NCI-H1436 (cell line): ENCODE data around the gene FBLN2.

Experiments
- DNase-seq: peaks from one replicate; lab custom pipeline; 2025; lab: John Stamatoyannopoulos, UW

Gene FBLN2

DNA sequence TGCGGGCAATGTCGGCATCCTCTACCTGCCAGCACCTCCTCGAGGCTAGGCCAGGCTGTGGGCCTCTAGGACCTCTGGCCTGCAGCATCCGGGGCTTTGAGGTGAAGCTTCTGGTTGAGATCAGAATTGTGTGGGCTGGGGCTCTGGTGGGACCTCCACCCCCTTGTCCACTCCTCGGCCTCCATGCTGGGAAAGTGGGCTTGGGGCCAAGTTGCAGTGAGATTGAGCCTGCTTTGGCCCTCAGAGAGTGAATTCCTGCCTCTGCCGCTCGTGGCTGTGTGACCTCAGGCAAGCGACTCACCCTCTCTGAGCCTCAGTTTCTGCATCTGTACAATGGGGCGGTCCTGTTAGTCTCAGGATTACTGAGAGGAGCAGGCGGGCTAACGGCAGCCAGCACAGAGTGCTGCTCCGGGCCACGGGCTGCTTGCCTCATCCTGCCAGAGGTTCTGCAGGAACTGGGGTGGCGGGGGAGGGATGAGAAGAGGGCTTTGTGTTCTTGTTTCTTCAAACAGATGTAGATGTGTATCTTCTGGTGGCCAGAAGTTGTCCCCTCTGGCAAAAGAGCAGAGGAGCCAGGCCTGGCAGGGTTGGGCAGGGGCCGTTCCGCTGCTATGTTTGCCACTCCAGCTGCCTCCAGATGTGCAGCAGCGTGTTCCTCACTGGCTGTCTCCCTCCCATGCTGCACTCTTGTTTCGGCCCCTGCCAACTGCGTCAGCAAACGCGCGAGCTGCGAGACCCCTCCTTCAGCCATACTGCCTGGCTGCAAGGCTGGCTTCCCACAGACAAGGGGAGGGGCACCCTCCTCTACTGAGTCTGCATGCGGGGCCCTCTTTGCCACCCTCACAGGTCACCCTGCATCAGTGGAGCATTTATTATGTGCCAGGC, 33.7 kb downstream of the FBLN2 start:
- DNase-seq, result no peak

GRCh38 chr3:13583251-13584180, 34.6 kb downstream of the FBLN2 start:
- no peak for DNase-seq

GRCh38 chr3:13584427-13584891, 35.5 kb downstream of the FBLN2 start:
- DNase-seq, result no peak

DNA sequence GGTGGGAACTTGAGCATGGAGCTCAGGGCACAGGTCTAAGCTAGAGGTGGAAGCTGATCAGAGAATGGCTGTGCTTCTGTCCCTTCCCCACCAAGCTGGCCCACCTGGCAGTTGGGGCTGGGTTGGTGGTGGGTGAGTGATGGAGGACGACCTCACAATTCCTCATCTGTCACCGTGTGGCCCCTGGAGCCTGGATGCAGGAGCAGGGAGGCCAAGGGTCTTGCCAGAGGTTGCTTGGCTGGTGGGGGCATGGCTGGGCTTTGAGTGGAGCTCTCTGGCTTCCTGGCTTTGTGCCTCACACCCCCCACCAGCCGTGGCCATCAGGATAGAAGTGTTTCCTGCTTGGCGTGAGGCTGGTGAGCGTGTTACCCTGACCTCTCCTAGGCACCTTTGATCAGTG, 36.0 kb downstream of the FBLN2 start:
- DNase-seq, result no peak

DNA sequence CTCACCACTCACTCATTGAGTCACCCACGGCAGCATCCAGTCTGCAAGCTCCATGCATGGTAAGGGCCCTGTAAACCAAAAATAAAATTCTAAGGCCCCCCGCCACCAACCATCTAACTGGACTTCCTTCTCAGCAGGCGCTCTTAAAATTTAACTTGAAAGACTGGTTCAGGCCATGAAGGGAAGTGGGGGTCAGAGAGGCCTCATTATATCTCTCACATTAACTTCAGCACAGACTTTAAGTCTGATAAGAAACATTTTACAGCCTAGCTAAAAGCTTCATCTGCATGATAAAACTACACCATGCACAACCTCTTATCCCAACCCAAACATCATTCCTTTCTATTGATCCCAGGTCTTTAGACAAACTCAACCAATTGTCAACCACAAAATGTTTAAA, 38.5 kb downstream of the FBLN2 start:
- DNase-seq, result no peak

DNA sequence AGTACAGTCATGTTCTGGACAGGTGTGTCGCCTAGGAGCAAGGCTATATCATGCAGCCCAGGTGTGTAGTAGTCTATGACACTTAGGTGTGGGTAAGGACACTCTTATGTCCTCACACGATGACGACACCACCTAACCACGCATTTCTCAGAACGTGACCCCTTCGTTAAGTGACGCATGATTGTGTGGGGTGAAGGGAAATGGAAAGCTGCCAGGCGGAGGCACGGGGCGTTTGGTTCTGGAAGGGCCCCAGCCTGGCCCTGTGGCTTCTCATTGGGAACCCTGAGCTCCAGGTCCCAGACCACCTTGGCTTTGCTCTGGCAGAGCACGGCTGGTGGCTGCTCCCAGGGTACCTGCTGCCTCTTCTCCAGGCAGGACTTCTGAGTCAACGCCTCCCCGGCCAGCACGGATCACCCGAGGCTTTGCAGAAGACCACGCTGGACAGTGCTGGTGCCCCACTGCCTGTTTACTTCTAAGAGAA, 39.3 kb downstream of the FBLN2 start:
- no peak for DNase-seq

- no peak for DNase-seq
Observed at GRCh38 chr3:13588993-13589392, 40.1 kb downstream of the FBLN2 start.

DNA sequence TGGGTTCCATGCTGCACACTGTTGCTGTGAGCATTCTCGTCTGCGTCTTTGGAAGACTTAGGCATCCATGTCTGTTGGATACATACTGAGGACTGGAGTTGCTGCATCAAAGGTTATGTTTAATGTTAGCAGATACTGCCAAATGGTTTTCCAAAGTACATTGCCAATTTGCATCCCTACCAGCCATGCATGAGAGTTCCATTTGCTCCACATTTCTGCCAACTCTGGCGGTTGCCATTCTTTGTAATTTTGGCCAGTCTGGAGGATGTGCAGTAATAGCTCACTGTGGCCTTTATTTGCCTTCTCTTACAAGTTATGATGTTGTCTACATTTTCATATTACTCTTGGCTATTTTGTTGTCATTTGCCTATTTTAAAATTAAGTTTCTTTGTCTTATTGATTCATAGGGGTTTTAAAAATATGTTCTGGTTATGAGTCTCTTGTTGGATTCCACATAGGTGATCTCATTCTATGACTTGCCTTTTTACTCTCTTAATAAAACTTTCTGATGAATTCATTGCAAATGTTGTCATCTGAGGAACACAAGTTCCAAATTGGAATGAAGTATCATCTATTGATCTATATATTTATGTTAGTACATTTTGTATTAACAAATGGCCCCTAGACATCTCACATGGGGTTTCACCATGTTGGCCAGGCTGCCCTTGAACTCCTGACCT, 42.1 kb downstream of the FBLN2 start:
- DNase-seq, result no peak

- DNase-seq, result no peak
Observed at GRCh38 chr3:13593615-13594014, 44.7 kb downstream of the FBLN2 start.

GRCh38 chr3:13594146-13594545, 45.2 kb downstream of the FBLN2 start:
- DNase-seq, result no peak

DNA sequence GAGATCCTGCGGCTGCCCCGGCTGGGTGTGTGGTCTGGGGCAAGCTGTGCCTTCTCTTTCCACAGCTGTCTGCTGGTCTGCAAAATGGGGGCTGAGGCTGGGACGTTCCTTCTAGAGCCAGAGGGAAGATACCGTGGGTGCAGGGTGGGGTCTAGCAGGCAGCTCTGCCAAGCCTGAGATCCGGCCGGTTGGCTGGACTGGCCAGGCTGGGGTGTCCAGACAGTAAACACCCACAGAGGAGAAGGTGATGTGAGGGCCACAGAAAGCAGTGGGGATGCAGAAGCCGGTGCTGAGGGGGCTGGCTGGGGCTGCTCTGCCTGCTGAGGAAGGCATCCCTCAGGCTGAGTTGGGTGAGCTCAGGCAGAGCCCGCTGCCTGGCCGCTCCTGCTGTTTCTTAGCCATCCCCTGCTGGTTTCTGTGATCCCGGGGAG, 46.1 kb downstream of the FBLN2 start:
- DNase-seq, result no peak

GRCh38 chr3:13595485-13595884, 46.6 kb downstream of the FBLN2 start:
- no peak for DNase-seq

GRCh38 chr3:13596426-13597205, 47.7 kb downstream of the FBLN2 start:
- no peak for DNase-seq

DNA sequence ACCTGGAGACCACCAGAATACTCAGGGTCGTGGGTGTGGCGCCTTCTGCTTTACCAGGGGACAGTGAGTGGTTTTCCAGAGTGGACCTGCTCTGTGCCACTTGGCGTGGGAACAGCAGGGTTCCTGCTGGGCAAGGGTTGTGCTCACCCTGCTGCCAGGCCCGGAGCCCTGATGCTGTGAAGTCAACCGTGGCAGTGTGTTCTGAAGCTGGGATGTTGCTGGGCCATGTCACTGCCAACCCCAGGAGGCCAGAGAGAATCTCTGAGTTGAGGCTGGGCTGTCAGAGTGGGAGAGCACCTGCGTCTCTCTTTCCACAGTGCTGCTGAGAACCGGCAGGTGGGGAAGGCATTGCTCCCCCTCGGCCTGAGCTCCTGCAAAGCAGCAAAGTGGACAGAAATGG, 48.7 kb downstream of the FBLN2 start:
- no peak for DNase-seq

GRCh38 chr3:13598201-13598600, 49.3 kb downstream of the FBLN2 start:
- no peak for DNase-seq

GRCh38 chr3:13598926-13599886, 50.3 kb downstream of the FBLN2 start:
- DNase-seq, result no peak

DNA sequence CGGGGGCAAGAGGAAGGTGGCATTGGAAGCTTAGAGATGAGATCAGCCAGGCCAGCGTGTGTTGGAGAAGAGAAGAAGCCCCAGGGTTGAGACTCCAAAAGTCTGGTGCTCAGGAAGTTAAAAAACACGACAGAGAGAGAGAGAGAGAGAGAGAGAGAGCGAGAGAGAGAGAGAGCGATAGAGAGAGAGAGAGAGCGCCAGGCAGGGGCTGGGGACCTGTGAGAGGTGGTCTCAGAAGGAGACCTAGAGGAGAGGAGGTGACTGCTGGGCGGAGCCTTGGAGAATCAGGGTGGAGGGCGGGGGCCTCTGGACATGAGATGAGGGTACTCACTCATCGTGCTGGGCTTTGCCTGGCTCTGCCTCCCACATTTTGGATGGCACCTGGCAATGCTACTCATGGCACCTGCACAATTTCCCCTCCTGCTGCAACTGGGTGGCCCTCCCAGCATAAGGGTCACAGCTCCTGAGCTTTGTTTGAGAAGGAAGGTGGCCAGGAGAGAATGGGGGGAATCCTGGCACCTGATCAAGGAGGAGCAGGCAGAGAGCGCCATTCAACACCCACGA, 51.0 kb downstream of the FBLN2 start:
- no peak for DNase-seq

DNA sequence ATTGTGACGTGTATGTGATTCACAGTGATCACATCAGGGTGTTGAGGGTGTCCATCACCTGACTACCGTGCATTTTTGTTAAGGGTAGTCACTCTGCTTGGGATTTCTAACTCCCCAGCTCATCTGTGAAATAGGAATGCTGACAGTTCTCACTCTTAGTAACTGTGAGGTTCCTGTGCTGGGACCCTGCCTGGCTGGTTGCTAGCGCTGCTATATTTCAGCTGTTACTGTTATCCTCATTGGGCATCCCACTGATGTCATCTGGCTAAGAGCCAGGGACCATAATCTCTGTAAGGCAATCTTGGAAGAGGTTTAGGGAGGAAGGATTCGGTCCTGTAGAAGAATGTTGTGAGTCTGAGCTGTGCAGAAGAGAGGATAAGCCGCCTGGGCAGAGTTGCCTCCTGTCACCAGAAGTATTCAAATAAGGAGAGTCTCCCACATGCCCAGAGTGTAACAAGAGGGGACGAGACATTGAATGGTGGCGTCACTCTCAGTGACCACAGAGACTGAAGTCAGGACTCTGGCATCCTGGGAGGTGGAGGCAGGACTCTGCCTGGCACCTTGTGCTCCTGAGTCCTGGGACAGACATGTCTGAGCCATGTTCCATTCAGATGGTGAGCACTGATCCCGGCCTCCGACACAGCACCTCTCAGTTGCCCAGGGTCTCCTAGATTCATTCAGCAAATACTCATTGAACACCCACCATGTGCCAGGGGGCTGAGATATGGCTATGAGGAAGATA, 52.2 kb downstream of the FBLN2 start:
- DNase-seq, result no peak

GRCh38 chr3:13601692-13602080, 52.8 kb downstream of the FBLN2 start:
- DNase-seq, result no peak
